GM18858 (cell line): Measurements from ENCODE around the gene SCLY.

Source experiments
- ATAC-seq: cut with Tn5 transposase; IDR thresholded peaks from one replicate; pipeline ENCODE4 v1.9.1; 2021; ENCODE audit not compliant: unreplicated experiment

The SCLY gene

DNA sequence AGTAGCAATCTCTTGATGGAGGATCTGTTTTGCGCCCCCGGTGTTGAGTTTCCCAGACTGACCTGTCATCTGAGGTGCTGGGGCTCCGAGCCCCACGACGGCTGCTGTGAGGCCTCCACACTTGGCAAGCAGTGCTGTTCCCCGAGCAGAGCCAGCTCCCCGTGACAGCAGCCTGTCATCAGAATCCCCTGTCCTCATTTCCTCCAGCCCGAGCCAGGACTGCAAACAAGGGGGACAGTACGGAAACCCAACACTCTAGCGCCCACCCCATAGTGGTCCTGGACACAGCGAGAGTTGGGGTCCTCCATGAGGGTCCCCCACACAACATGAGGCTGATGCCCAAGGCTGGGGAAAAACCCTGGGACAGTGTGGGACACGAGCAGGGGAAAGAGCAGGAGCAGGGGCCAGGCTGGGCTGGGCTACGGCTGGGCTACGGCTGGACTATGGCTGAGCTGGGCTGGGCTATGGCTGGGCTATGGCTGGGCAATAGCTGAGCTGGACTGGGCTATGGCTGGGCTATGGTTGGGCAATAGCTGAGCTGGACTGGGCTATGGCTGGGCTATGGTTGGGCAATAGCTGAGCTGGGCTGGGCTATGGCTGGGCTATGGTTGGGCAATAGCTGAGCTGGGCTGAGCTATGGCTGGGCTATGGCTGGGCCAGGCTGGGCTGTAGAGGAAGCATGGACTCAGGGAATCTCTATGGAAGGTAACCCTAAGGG is 76.2 kb downstream of the SCLY start:
- ATAC-seq = no peak

DNA sequence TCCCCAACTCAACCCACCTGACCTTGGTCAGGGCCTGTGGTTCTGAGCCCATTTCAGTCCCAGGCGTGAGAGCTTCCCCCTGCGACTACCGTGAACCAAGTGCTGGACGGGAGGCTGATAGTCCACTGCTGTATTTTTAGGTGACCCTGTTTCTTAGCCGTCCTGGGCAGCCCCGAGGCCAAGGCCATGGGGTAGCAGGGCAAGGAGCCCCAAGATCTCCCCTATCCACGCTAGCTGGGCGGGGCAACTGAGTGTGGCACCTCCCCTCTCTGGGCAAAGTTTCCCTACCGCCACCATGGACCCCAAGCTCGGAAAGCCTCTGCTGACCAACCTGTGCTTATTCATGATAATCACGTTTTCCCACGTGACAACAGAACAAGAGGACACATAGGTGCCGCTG is 77.1 kb downstream of the SCLY start:
- no peak for ATAC-seq

DNA sequence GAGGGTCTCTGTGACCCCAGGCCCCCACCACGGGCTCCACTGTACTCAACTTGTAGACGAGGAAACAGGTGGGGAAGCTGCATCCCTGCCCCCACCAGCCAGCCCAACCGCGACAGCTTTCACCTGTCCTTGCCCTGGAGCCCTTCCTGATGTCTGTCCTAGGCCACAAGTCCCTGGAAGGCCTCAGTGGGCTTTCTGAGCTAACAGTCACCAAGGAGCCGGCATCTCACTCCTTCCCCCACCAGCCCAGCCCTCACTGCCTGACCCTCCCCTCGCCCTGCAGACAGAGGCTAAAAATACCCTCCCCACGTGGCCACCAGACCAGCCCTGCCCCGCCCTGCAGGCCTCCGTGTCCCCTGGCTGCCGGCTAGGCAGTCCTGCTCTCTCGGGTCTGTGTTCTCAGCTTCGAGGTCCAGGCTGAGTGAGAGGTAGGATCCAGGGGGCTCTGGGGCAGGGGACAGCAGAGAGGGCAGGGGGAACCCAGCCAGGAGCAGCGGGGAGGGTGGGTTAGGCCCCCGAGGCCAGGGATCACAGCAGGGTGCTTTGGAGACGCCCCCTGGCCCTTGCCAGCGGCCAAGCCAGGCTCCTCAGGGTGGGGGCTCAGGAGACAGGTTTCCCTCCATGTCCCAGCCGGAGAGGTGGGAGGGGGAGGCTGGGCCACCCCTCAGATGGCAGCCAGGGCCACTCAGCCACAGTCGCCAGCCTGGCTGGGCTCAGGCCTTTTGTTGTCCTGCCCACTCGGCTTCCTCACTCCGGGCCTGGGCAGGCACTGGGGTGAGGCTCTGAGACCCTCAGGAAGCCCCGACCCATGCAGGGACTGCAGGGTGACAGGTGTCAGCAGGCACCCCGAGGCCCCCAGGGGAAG is 77.8 kb downstream of the SCLY start, which contains the start of gene KLHL30:
TSS of gene KLHL30 (plus strand) at position 338 of the 865 bp plus-strand sequence. CDS start 2,087 bp downstream, outside the sequence.
- ATAC-seq = no peak

DNA sequence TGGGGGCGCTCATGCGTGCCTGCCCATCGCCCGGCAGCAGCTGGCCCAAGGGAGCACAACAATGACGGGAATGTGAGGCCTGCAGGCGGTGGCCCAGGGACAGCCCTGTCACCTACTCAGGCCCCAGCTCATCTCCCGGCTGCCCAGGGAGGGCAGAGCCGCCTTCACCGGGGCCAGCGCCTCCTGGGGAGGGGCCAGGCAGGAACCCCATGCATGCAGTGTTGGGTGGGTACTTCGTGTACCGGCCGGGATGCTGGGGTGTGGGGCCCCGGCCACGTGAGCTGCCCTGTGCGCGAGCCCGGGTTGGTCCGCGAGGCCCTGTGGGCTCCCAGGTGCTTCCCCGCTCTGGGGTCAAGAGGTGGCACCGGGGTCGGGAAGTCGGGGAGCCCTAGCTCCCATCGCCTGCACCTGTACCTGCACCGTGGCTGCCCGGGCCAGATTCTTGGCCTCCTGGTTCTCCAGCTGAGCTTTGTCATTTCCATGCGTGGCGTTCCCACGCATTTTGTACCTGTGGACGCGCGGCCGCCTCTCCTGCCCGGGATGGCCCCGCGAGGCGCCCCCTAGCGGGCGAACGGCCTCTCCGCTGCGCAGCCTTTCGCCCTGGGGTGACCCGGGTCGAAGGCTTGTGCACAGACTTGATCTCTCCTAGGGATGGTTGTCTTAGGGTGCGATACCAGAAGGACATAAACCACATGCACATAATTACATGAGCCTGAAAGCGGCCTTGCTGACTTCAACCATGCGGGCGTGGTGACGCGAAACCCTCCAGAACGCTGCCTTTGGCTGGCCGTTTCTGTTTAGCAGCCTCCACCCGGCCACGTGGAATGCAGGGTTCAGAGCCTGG is 78.6 kb downstream of the SCLY start:
- no peak for ATAC-seq

DNA sequence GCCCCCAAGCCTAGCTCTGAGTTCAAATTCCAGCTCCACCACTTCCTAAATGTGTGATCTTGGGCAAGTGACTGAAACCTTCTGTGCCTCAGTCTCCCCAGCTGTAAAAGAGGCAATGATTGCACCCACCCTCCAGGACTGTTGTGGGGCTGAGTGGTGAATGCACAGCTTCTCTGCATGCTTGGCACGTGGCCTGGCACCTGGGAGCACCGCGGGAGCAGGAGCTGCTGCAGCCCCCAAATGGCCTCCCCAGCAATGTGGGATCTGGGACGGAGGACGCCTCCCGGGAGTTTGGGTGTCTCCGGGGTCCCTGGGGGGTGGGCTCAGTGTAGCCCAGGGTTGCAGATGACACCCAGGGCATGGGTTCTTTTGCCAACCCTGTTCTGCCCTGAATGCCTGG is 79.2 kb downstream of the SCLY start:
- no peak for ATAC-seq

DNA sequence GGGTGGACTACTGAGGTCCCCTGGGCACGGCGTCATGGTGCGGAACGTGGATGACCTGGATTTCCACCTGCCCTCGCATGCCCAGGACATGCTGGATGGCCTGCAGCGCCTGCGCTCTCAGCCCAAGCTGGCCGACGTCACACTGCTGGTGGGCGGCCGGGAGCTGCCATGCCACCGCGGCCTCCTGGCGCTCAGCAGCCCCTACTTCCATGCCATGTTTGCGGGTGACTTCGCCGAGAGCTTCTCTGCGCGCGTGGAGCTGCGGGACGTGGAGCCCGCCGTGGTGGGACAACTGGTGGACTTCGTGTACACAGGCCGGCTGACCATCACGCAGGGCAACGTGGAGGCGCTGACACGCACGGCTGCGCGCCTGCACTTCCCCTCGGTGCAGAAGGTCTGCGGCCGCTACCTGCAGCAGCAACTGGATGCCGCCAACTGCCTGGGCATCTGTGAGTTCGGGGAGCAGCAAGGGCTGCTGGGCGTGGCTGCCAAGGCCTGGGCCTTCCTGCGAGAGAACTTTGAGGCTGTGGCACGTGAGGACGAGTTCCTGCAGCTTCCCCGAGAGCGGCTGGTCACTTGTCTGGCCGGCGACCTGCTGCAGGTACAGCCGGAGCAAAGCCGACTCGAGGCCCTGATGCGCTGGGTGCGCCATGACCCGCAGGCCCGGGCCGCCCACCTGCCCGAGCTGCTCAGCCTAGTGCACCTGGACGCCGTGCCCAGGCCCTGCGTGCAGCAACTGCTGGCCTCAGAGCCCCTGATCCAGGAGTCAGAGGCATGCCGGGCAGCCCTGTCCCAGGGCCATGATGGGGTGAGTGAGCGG is 80.1 kb downstream of the SCLY start:
- ATAC-seq = no peak

DNA sequence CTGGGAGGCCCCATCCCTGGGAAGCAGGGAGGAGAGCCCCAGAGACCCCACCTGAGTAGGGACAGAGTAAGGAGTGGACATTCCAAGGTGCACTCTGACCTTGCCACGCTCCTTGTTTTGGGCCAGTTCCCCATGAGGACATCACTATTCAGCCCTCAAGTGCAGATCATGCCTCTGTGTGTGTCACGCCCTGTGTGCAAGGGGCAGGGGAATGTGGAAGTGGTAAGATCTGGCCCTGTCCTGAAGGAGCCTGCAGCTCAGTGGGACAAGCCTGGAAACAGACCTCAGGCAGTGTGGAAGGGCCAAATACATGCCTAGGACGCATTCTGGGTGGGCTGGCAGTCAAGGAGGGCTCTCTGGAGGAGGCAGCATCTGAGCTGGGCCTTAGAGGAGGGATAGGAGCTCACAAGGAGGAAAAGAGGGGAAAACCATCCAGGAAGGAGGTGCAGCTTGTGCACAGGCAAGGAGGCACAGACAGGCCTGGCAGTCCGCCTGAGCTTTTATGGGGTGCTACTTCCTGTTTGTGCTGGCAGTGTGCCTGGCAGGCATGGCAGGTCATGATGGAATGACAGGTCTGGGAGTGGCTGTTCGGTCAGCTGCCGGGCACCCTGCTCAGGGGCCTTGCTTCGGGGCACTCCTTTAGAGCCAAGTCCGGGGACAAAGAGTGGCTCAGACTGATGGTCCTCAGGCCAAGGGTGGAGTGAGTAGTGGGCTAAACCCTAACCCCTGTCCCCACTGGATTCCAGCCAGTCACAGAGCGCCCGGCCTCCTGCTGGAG is 80.9 kb downstream of the SCLY start:
- no peak for ATAC-seq

DNA sequence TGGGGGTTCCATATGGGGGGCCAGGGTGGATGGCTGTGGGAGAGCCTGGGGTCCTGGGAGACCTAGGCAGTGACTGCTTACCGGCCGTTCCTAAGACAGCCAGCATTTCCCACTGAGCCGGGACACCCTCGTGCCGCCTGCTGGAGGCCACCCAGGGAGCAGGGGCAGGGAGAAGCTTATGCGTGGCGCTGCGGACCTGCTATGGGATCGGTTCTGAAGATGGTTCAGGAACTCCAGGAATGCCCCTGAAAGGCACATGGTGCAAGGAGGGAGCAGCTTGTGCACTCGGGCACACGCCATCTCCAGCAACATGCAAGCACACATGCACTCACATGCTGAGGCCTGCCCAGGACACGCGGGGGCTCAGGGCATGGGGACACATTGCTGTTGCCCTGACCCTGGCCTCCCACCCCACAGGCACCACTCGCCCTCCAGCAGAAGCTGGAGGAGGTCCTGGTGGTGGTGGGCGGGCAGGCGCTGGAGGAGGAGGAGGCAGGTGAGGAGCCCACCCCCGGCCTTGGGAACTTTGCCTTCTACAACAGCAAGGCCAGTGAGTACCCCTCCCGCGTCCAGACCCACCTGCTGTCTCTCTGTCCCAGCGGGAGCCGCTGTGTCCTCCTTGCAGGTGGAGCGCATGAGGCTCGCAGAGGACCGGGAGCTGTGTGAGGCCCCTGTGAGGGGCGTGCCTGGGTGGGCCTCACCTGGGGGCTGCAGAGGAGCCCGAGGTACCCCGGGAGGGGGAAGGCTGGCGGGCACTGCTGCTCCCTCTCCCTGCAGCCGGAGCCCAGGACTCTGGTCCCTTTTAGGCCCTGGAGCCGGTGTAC is 81.8 kb downstream of the SCLY start:
- ATAC-seq = no peak

DNA sequence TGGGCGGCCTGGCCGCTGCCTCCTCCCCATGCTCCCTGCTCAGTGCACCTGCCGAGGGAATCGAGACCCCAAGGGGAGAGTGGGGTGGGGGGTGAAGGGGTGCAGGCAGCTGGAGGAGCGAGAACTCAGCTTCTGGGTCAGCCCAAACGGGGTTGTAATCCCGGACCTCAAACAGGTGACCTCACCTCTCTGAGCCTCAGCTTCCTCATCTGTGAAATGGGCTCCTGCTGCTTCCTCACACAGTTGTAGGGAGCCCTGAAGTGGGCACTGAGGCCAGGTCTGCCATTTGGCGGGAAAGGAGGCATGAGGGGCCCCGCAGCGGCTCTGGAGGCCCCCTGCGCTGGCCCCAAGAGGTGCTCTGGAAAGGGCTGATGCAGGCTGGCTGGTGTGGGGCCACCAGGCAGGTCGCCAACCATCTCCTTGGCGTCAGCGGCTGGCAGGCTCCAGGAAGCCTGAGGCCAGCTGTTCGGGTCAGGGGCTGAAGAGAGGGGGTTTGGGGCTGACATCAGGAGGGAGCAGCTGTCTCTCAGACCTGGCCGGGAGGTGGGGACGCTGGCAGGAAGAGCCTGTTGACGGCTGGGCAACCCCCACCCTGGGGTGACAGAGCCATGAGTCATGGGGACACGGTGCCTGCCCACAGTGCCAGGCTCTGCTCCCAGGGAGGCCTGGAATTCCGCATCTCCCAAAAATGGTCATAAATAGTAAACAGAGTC is 82.6 kb downstream of the SCLY start:
- no peak for ATAC-seq

DNA sequence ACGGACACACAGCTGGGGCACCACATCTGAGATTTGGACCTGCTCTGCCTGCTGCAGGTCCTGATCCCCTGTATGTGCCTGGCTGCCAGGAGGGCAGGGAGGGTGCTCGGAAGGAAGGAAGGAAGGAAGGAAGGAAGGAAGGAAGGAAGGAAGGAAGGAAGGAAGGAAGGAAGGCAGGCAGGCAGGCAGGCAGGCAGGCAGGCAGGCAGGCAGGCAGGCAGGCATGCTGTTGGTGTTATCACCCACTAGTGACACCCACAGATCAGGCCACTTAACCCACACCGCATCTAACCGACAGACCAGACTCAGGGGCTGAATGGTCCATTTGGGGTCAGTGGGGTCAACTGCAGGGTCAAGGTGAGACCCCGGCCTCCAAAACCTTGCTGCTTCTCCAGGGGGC is 83.5 kb downstream of the SCLY start:
- no peak for ATAC-seq

DNA sequence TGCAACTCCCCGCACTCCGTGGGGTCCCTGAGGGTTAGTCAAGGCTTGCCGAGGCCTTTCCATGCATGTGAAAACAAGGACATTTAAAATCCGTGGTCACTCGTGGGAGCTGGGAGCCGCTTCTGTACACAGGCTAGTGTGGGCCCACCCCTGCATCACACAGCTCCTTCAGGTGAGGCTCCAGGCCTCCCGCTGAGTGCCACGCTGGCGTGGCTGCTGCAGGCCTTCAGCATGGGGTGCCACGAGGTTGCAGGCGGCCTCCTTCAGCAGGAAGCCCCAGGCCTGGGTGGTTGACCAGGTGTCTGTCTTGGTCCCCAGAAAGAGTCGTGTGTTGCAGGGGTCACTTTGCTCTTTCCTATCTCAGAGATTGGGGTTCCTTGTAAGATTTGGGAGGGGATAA is 84.2 kb downstream of the SCLY start:
- ATAC-seq = no peak

DNA sequence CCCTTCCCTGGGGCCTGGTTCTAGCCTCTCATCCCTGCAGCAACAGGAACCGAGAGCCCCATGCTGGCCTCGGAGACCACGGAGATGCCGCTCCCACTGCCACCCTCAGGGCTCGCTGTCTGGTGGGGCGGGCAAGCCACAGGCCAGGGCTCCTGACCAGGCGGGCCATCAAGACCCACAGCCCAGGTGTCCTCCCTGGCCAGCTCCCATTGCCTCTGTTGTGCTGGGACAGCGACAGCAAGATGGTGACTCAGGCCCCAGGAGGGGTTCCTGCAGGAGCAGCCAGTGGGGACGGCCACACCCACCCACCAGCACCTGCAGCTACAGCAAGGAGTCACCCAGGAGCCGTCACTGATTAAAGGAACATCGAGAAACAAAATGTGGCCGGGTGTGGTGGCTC is 85.0 kb downstream of the SCLY start:
- no peak for ATAC-seq

DNA sequence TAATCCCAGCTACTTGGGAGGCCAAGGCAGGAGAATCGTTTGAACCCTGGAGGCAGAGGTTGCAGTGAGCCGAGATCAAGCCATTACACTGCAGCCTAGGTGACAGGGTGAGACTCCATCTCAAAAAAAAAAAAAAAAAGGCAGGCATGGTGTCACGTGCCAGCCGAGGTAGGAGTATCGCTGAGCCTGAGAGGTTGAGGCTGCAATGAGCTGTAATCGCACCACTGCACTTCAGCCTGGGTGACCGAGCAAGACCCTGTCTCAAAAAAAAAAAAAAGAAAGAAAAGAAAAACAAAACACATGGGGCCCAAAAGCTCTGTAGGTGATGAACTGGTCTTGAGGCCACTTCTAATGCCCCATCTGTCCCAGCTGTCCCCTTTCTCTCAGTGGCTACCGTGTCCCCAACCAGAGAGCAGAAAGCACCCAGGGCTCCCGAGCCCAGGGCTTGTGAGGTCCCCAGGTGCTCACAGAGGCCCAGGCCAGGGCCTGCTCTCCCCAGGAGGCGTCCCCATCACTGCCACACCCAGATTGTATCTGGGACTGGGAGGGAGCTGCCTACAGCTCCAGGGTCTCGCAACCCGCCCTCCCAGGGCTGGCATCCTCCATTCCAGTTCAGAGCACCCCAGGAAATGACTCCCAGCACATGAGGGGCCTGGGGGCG is 86.2 kb downstream of the SCLY start:
- ATAC-seq = no peak

DNA sequence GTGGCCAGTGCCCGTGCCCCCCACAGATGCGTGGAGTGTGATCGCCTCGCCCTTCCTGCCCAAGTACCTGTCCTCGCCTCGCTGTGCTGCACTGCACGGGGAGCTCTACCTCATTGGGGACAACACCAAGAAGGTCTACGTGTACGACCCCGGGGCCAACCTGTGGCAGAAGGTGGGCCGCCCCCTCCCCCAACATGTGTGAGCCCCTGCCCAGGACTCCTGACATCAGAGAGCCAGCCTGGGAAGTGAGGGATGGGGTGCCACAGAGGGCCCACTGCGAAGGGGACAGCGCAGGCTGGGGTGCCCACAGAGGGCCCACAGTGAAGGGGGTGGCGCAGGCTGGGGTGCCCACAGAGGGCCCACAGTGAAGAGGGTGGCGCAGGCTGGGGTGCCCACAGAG is 88.2 kb downstream of the SCLY start:
- no peak for ATAC-seq
